GM12891 (cell line): Measurements from ENCODE around the gene SMCO3.

Experiments
- PAX5 ChIP-seq: IDR thresholded peaks from 2 replicates; pipeline ENCODE4 v1.6.1; 2011; ENCODE audit warnings: low read length, moderate library complexity, mild to moderate bottlenecking; ENCODE audit not compliant: insufficient read depth, severe bottlenecking
- POLR2A ChIP-seq: IDR thresholded peaks from 2 replicates; pipeline ENCODE4 v1.6.1; 2011; ENCODE audit warnings: low read depth, low read length, control low read depth
- POLR2AphosphoS5 ChIP-seq: IDR thresholded peaks from 2 replicates; pipeline ENCODE4 v1.6.1; 2011; ENCODE audit warnings: low read depth, low read length, control low read depth
- POU2F2 ChIP-seq: IDR thresholded peaks from 2 replicates; pipeline ENCODE4 v1.6.1; 2011; ENCODE audit warnings: low read depth, mild to moderate bottlenecking, control low read depth, low read length, moderate library complexity
- SPI1 ChIP-seq: IDR thresholded peaks from 2 replicates; pipeline ENCODE4 v1.6.1; 2011; ENCODE audit warnings: low read depth, low read length, control low read depth
- TAF1 ChIP-seq: IDR thresholded peaks from 2 replicates; pipeline ENCODE4 v1.6.1; 2011; ENCODE audit warnings: low read depth, low read length, control low read depth

- TF ChIP-seq SPI1 = no peak
- TF ChIP-seq POLR2AphosphoS5 = peak; percentile 99
- peak; percentile 99 for TF ChIP-seq POLR2A
- peak; percentile 94 for TF ChIP-seq TAF1
- no peak for TF ChIP-seq PAX5
- peak; percentile 95 for TF ChIP-seq POU2F2
Observed at GRCh38 chr12:14770496-14771461, 43.2 kb downstream of the SMCO3 start.
